ENCODE data around the gene LDB2. TPM values are rescaled to one million over a fixed set of nuclear protein-coding genes. Genes with fewer than 3 reads are reported as not detected.
A peak's percentile ranks its signal among the peaks of the same experiment; 100 is the strongest.

The LDB2 gene
- total RNA-seq, 1 donor from 2014 or later = 137 TPM

DNA sequence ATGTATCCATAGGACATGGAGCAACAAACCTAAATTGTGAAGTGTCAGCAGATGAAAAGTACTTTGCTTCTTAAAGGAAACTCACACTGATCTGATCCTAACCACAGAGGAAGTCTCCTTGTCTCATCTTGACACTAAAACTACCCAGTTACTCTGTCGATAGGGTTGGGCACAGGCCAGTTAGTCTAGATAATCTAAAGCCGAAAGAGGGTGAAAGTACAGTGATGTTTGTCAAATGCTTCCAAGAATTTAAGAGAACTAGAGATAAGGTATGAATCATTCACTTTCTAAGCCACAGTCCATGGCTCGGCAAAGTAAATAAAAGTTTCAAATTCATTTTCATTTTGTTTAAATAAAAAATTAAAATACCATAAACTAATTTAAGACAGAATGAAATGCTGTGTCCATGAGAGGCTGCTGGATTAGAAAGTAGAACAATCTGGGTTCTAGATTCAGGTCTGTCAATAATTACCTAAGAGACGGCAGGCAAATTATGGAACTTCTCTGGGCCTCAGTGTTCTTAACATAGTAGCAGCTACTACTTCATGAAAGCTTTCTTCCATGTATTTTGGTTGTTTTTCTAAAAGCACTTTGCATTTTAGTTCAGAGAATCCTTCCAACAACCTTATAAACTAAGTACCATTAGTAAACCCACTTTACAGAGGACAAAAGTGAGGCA is 176.7 kb downstream of the LDB2 start:
- Histone ChIP-seq H3K27ac (peak overlapping the region; percentile 29 to 31), H3K27me3 (no peaks in the 10 kb centered on the region), H3K4me3 (peak overlapping the region; percentile 7 to 12), H3K36me3 (no peaks in the 10 kb centered on the region), H3K9me3 (peaks cover 0 to 6% of the 10 kb centered on the region in 2 donors), H3K4me1 (no peaks in the 10 kb centered on the region)
- TF ChIP-seq, protein P1, sequence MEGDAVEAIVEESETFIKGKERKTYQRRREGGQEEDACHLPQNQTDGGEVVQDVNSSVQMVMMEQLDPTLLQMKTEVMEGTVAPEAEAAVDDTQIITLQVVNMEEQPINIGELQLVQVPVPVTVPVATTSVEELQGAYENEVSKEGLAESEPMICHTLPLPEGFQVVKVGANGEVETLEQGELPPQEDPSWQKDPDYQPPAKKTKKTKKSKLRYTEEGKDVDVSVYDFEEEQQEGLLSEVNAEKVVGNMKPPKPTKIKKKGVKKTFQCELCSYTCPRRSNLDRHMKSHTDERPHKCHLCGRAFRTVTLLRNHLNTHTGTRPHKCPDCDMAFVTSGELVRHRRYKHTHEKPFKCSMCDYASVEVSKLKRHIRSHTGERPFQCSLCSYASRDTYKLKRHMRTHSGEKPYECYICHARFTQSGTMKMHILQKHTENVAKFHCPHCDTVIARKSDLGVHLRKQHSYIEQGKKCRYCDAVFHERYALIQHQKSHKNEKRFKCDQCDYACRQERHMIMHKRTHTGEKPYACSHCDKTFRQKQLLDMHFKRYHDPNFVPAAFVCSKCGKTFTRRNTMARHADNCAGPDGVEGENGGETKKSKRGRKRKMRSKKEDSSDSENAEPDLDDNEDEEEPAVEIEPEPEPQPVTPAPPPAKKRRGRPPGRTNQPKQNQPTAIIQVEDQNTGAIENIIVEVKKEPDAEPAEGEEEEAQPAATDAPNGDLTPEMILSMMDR (IDR thresholded peaks at IDR 0.05) = no peak
- DNase-seq (ENCODE audit: low spot score in 2 of 2) = no peak
- intact Hi-C loops (cut with DNase I) = no loop called here

DNA sequence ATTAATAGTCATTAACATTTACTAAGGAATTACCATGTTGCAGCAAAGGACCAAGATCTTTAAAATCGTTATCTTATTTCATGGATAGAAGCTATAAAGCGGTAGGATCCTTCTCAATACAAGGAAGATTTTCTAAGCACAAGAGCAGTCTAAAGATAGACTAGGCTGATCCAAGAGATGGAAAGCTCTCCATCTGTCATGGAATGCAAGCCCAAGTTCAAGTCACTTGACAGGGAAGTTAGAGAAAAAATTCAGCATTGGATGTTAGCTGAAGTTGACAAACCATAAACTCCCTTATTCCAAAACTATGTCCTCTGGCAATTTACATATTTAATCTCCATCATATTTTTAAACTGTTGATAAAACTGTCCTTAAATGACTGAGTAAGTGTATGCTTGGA is 177.7 kb downstream of the LDB2 start:
- Histone ChIP-seq H3K4me3 (no peak overlapping the region), H3K27ac (no peak overlapping the region), H3K27me3 (no peaks in the 10 kb centered on the region), H3K9me3 (peaks cover 0 to 6% of the 10 kb centered on the region in 2 donors), H3K36me3 (no peaks in the 10 kb centered on the region), H3K4me1 (no peaks in the 10 kb centered on the region)
- intact Hi-C loops (cut with DNase I) = no loop called here
- TF ChIP-seq, protein P1 (IDR thresholded peaks at IDR 0.05) = no peak
- DNase-seq (ENCODE audit: low spot score in 2 of 2) = no peak

DNA sequence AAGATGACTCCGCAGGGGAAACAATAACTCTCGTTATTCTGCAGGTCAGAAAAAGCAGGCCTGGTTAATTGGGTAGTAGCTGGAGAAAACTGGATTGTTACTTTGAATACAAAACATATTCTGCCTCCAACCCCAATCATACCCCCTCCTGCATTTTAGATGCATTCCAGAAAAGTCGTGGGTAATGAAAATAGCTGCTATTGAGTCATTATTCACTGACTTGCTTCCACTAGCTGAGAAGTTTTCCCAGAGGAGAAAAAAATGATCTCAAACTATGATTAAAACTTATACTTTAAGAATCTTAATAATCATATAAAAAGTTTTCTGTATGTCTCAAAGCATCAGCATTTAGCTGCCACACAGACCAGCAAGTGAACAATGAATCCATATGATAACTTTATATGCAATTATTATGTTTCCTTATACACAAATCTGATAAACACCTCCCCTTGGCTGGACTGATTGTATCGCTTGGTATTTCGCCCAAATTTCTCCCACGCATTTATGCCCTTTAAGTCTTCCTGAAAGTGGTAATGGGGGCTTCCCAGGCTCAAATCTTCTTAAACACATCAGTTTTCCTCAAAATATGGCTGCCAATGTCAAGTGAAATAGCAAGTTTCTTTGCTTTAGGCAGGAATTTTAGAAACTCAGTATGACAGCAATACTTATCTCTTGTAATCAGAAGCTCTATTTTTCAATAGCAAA is 181.0 kb downstream of the LDB2 start:
- no peaks in the 10 kb centered on the region for H3K9me3 ChIP-seq
- no peaks in the 10 kb centered on the region for H3K36me3 ChIP-seq
- DNase-seq (ENCODE audit: low spot score in 2 of 2) = no peak
- TF ChIP-seq, protein P1 (IDR thresholded peaks at IDR 0.05) = no peak
- H3K4me1 ChIP-seq = no peaks in the 10 kb centered on the region
- no peak overlapping the region for H3K4me3 ChIP-seq
- no peaks in the 10 kb centered on the region for H3K27me3 ChIP-seq
- intact Hi-C loops (cut with DNase I) = no loop called here
- no peak overlapping the region for H3K27ac ChIP-seq

DNA sequence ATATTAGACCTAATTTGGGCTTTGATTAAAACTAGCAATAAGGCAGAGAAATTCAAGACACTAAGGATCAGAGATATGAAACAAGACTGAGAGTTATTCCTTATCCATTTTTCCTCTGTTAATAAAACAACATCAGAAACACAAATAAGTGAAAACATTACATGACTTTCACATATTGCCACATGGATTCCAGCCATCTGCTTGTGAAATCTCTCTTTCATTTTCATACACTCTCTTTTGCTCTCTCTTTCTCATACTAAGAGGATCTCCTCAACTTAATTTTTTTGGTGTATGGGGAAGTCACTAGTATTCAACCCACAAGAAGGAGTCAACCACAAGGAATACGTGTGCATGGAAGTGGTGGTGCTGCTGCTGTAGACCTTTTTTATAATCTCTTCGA is 183.0 kb downstream of the LDB2 start:
- DNase-seq (ENCODE audit: low spot score in 2 of 2) = no peak
- no peaks in the 10 kb centered on the region for H3K9me3 ChIP-seq
- TF ChIP-seq, protein P1 (IDR thresholded peaks at IDR 0.05) = no peak
- no peaks in the 10 kb centered on the region for H3K27me3 ChIP-seq
- H3K27ac ChIP-seq = no peak overlapping the region
- intact Hi-C loops (cut with DNase I) = no loop called here
- no peak overlapping the region for H3K4me3 ChIP-seq
- H3K4me1 ChIP-seq = no peaks in the 10 kb centered on the region
- no peaks in the 10 kb centered on the region for H3K36me3 ChIP-seq

DNA sequence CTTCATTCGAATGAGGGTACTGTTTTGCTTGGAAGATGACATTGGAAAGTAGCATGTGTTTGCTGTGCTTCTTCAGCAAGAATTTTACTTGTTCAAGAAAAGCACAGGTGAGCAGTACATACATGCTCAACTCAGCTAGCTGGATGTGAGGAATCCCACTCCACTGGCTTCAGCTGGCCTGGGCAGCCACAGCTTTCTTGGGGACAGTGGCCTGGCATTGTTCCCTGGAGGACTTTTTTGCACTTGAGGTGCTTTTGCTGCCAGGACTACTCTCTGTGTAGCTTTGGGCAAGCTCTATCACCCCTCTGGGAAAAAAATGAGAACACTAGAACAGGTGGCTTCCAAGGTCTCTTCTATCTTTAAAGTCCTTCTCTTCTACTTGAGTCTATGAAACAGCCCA is 184.3 kb downstream of the LDB2 start:
- no peak overlapping the region for H3K4me3 ChIP-seq
- H3K9me3 ChIP-seq = no peaks in the 10 kb centered on the region
- H3K27me3 ChIP-seq = no peaks in the 10 kb centered on the region
- no peaks in the 10 kb centered on the region for H3K4me1 ChIP-seq
- no peak overlapping the region for H3K27ac ChIP-seq
- DNase-seq (ENCODE audit: low spot score in 2 of 2) = no peak
- intact Hi-C loops (cut with DNase I) = no loop called here
- TF ChIP-seq, protein P1 (IDR thresholded peaks at IDR 0.05) = no peak
- no peaks in the 10 kb centered on the region for H3K36me3 ChIP-seq
